ENCODE results near the gene FOSB. TPM values are rescaled to one million over a fixed set of nuclear protein-coding genes. Genes with fewer than 3 reads are reported as not detected.

FOSB gene
- total and polyA plus RNA-seq, 2 donors (not counting 3 experiments of a cell fraction or from before 2014, with no cell fraction given): 2.0 to 10.7 TPM

DNA sequence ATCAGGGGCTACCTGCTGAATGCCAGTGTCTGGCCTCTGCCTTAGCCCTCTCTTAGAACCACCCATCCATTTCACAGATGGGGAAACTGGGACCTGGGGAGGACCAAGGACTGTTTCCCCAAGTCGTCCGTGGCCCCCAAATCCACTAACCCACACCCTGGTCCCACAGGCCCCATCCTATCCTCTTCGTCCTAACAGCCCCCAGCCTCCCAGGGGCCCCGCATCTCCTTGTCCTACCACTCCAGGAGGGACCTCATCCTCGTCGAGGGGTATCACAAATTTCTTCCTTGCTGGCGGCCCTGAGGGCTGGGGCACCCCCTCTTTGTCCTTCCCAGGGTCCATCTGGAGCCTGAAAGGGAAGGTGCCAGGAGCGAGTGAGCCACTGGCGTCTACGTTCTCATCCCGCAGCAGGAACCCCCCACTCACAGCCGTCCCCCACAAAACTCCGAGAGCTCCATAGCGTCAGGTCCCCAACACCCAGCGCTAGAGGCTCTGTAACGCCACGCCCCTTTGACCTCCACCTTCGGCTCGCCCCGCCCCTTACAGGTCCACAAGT, 44.7 kb upstream of the FOSB start:
- TF ChIP-seq MYC (IDR thresholded peaks at IDR 0.05; ENCODE audit: low read depth, low read length) (no peak), EZH2 (IDR thresholded peaks at IDR 0.05; ENCODE audit: borderline replicate concordance, low read depth, low read length, severe bottlenecking) (no peak), FOS (IDR thresholded peaks at IDR 0.05; ENCODE audit: borderline replicate concordance, insufficient read depth, low read length) (no peak), POLR2AphosphoS5 (IDR thresholded peaks at IDR 0.05; ENCODE audit: insufficient read depth, low read depth, low read length) (no peak), GATA2 (IDR thresholded peaks at IDR 0.05; ENCODE audit: insufficient read depth, insufficient read length, low read depth, low read length) (no peak), POLR2A (IDR thresholded peaks at IDR 0.05; ENCODE audit: low read depth, low read length) (no peak), JUN (IDR thresholded peaks at IDR 0.05; ENCODE audit: borderline replicate concordance, insufficient read depth, insufficient read length, low read depth) (no peak)
- TF ChIP-seq, protein P1, sequence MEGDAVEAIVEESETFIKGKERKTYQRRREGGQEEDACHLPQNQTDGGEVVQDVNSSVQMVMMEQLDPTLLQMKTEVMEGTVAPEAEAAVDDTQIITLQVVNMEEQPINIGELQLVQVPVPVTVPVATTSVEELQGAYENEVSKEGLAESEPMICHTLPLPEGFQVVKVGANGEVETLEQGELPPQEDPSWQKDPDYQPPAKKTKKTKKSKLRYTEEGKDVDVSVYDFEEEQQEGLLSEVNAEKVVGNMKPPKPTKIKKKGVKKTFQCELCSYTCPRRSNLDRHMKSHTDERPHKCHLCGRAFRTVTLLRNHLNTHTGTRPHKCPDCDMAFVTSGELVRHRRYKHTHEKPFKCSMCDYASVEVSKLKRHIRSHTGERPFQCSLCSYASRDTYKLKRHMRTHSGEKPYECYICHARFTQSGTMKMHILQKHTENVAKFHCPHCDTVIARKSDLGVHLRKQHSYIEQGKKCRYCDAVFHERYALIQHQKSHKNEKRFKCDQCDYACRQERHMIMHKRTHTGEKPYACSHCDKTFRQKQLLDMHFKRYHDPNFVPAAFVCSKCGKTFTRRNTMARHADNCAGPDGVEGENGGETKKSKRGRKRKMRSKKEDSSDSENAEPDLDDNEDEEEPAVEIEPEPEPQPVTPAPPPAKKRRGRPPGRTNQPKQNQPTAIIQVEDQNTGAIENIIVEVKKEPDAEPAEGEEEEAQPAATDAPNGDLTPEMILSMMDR (IDR thresholded peaks at IDR 0.05; ENCODE audit: extremely low read depth in 1 of 2, insufficient read depth in 1 of 2, low read depth in 1 of 2, low read length in 2 of 2): no peak
- TF ChIP-seq, protein P2, sequence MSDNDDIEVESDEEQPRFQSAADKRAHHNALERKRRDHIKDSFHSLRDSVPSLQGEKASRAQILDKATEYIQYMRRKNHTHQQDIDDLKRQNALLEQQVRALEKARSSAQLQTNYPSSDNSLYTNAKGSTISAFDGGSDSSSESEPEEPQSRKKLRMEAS (IDR thresholded peaks at IDR 0.05; ENCODE audit: insufficient read depth, insufficient read length): no peak
- no peak for DNase-seq (ENCODE audit: low read depth, low spot score)
- Histone ChIP-seq H3K27me3 (ENCODE audit: control insufficient read depth in 2 of 2, insufficient read depth in 2 of 2, low read length in 2 of 2) (no peaks in the 10 kb centered on the region), H3K9me1 (replicated peaks; ENCODE audit: control insufficient read depth, extremely low read depth, insufficient read depth, low read length) (no peaks in the 10 kb centered on the region), H4K20me1 (replicated peaks; ENCODE audit: control insufficient read depth, extremely low read depth, insufficient read depth, low read length) (no peaks in the 10 kb centered on the region), H2AFZ (ENCODE audit: low read depth, low read length) (no peak overlapping the region), H3K9ac (replicated peaks; ENCODE audit: extremely low read depth, insufficient read depth, low read length) (peak overlapping the region; percentile 94), H3K27ac (ENCODE audit: insufficient read depth, low read depth, low read length) (peak overlapping the region; percentile 100), H3K4me2 (ENCODE audit: insufficient read depth, low read length) (peak overlapping the region; percentile 85), H3K9me3 (replicated peaks; ENCODE audit: control insufficient read depth, insufficient read depth, low read length) (no peaks in the 10 kb centered on the region), H3K79me2 (ENCODE audit: control insufficient read depth, insufficient read depth, low read length) (peaks cover 27% of the 10 kb centered on the region), H3K4me1 (ENCODE audit: control insufficient read depth, extremely low read depth, insufficient read depth, low read length) (peaks cover 30% of the 10 kb centered on the region), H3K36me3 (ENCODE audit: control insufficient read depth in 2 of 2, extremely low read depth in 1 of 2, insufficient read depth in 2 of 2, low read length in 2 of 2) (peaks cover 2 to 11% of the 10 kb centered on the region in 2 experiments), H3K4me3 (replicated peaks in 1 of 3; ENCODE audit: insufficient read depth in 1 of 3, low read depth in 1 of 3, low read length in 3 of 3) (peak overlapping the region; percentile 59 to 73 (median 69))
- CTCF ChIA-PET: interaction anchor here (1.1 to 2.8 kb wide), 3 partner anchors 10 to 62 kb away, joined by 4 to 18 read pairs (median 15); partner anchors contain the start of gene PPP1R13L
- dilution Hi-C loops (cut with MboI; ENCODE audit: extremely low pct_ligation_motif_present, low sequenced_read_pairs) (no loop called here), intact Hi-C loops (cut with micrococcal nuclease) (loop anchor here (1.0 kb wide), 1 partner anchor 18 kb away; the partner anchor contains the start of gene PPP1R13L)
- FAIRE-seq: peak; percentile 12
- no TSS peak for BruUV-seq (replicated peaks)
- POLR2A ChIA-PET: interaction anchor here (0.7 kb wide), 1 partner anchor 82 kb away, joined by 3 read pairs; no protein-coding TSS in a partner anchor

All from endothelial cell of umbilical vein (primary cell).